SK-MEL-5 (cell line): ENCODE data around the gene ARSB. TPM values are rescaled to one million over a fixed set of nuclear protein-coding genes. Genes with fewer than 3 reads are reported as not detected.
"Not testable (repeated sequence)": the region's sequence is repeated elsewhere in the genome, so short reads cannot be mapped to it uniquely, and the experiment has no call there.

ENCODE experiments used
- DNase-seq: peaks from one replicate; pipeline ENCODE4 v3.0.0-alpha.2; 2016; ENCODE audit warnings: low read depth, low spot score
- in situ Hi-C: cut with HindIII; loops from 2 replicates; pipeline ENCODE4 v1.10.0; 2016; ENCODE audit warnings: low sequenced_read_pairs, high pct_unique_total_duplicates, low pct_unique_long_range_greater_than_20kb
- total RNA-seq: library from RNA; depleted of rRNA; stranded (reverse); fragments of >200 nt; shearing (Covaris generic); gene quantifications from 2 replicates; pipeline ENCODE4 v1.2.3, GENCODE V29; 2014

The ARSB gene
- total RNA-seq, 1 experiment from 2014 or later: 25.7 TPM

- in situ Hi-C loops: no loop called here
- DNase-seq: no peak
Observed at GRCh38 chr5:78888580-78889368, 96.3 kb downstream of the ARSB start.

GRCh38 chr5:78887384-78888118 lies 97.6 kb downstream of the ARSB start:
- in situ Hi-C loops: no loop called here

GRCh38 chr5:78886341-78887230 lies 98.5 kb downstream of the ARSB start:
- peak; percentile 38 for DNase-seq
- in situ Hi-C loops: no loop called here

More at GRCh38 chr5:78887384-78888118, 97.6 kb downstream of the ARSB start:
- no peak for DNase-seq

GRCh38 chr5:78881884-78882283 lies 103.2 kb downstream of the ARSB start:
- in situ Hi-C loops: no loop called here
- DNase-seq: no peak

GRCh38 chr5:78879516-78879915 lies 105.6 kb downstream of the ARSB start:
- in situ Hi-C loops: no loop called here
- no peak for DNase-seq

GRCh38 chr5:78866076-78866475 lies 119.0 kb downstream of the ARSB start:
- DNase-seq, in situ Hi-C loops: not testable (repeated sequence)

- in situ Hi-C loops: no loop called here
- DNase-seq: no peak
Observed at GRCh38 chr5:78858364-78858763, 126.7 kb downstream of the ARSB start.

GRCh38 chr5:78855026-78855425 lies 130.1 kb downstream of the ARSB start:
- in situ Hi-C loops: no loop called here
- DNase-seq: no peak

- DNase-seq, in situ Hi-C loops: not testable (repeated sequence)
Observed at GRCh38 chr5:78851891-78852290, 133.2 kb downstream of the ARSB start.

GRCh38 chr5:78845470-78845869 lies 139.6 kb downstream of the ARSB start:
- no peak for DNase-seq
- in situ Hi-C loops: no loop called here

- in situ Hi-C loops: no loop called here
- DNase-seq: no peak
Observed at GRCh38 chr5:78843436-78843835, 141.7 kb downstream of the ARSB start.

- in situ Hi-C loops: no loop called here
- no peak for DNase-seq
Observed at GRCh38 chr5:78841767-78842166, 143.3 kb downstream of the ARSB start.

GRCh38 chr5:78838753-78839152 lies 146.4 kb downstream of the ARSB start:
- in situ Hi-C loops: no loop called here

GRCh38 chr5:78837836-78838235 lies 147.3 kb downstream of the ARSB start:
- no peak for DNase-seq
- in situ Hi-C loops: no loop called here

More at GRCh38 chr5:78838753-78839152, 146.4 kb downstream of the ARSB start:
- no peak for DNase-seq

GRCh38 chr5:78835176-78835575 lies 149.9 kb downstream of the ARSB start:
- no peak for DNase-seq
- in situ Hi-C loops: no loop called here

- no peak for DNase-seq
- in situ Hi-C loops: no loop called here
Observed at GRCh38 chr5:78833284-78833683, 151.8 kb downstream of the ARSB start.

- in situ Hi-C loops: no loop called here
- no peak for DNase-seq
Observed at GRCh38 chr5:78830528-78831046, 154.5 kb downstream of the ARSB start.
